ENCODE data around the gene ERC1. TPM values are rescaled to one million over a fixed set of nuclear protein-coding genes. Genes with fewer than 3 reads are reported as not detected.

The ERC1 gene
- total RNA-seq, 2 donors from 2014 or later = 18.9 to 72.9 TPM

DNA sequence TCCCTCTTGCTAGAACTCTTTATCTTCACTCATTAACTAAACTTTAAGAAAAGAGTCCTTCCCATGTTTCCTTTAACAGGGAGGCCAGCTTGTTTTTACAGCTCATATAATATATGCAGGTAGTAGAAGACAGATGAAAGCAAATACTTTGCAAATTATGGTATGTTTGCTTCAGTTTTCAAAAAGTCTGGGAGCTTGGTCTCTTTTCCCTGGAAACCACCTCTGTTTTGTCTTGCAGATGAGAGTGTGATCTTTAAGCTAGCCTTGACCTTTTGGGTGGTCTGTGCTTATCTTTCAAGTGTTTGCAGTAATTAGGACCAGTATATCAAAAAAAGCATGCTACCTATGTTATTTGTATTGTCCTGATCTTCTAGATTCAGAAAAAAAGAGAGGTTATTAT lies 62.7 kb downstream of the ERC1 start:
- intact Hi-C loops (cut with DNase I) = no loop called here
- Histone ChIP-seq H3K9me3 (no peaks in the 10 kb centered on the region), H3K4me1 (replicated peaks) (no peaks in the 10 kb centered on the region), H3K36me3 (no peaks in the 10 kb centered on the region), H3K27me3 (replicated peaks; ENCODE audit: insufficient read depth) (no peaks in the 10 kb centered on the region), H3K4me3 (no peak overlapping the region), H3K27ac (no peak overlapping the region)
- DNase-seq (ENCODE audit: low spot score) = no peak
- TF ChIP-seq, protein P1, sequence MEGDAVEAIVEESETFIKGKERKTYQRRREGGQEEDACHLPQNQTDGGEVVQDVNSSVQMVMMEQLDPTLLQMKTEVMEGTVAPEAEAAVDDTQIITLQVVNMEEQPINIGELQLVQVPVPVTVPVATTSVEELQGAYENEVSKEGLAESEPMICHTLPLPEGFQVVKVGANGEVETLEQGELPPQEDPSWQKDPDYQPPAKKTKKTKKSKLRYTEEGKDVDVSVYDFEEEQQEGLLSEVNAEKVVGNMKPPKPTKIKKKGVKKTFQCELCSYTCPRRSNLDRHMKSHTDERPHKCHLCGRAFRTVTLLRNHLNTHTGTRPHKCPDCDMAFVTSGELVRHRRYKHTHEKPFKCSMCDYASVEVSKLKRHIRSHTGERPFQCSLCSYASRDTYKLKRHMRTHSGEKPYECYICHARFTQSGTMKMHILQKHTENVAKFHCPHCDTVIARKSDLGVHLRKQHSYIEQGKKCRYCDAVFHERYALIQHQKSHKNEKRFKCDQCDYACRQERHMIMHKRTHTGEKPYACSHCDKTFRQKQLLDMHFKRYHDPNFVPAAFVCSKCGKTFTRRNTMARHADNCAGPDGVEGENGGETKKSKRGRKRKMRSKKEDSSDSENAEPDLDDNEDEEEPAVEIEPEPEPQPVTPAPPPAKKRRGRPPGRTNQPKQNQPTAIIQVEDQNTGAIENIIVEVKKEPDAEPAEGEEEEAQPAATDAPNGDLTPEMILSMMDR (IDR thresholded peaks at IDR 0.05) = no peak
- no peak for TF ChIP-seq POLR2AphosphoS5 (IDR thresholded peaks at IDR 0.05)
- no peak for TF ChIP-seq POLR2A (IDR thresholded peaks at IDR 0.05)

DNA sequence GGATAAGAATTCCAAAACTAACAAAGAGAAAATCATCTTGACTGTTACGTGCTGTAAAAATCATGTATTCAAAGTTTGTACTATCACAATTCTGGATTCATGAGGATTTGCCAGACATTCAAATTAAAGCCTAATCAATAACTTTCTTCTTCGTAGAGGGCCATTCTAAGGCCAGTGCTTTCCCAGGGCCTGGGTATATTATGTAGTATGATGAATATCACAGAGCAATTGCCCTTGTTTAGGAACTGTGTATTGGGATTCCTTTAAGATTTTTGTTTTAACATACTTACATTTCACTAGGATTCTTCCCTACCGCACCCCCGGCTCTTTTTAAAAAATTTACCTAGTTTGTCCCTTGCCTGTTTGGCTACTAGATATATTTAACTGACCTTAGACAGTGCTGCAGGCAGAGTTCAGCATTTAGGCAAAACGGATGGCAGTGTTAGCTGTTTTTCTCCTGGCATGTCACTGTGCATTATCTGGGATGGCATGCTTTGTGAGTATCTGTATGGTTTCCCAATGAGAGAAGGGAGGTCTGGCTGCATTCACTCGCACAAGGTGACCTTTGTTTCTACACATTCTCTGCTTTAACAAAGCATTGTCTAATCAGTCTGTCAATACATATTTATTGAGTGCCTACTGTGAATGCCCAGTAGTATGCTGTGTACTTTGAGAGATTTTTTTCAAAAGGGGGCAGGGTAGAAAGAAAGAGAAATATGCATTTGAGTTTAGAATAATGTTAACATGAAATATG lies 63.3 kb downstream of the ERC1 start:
- no peak overlapping the region for H3K27ac ChIP-seq
- 34% methylated on average over 6 of the region's 6 CpGs for WGBS
- no peaks in the 10 kb centered on the region for H3K36me3 ChIP-seq
- no peaks in the 10 kb centered on the region for H3K4me1 ChIP-seq (replicated peaks)
- DNase-seq (ENCODE audit: low spot score) = no peak
- H3K9me3 ChIP-seq = no peaks in the 10 kb centered on the region
- H3K27me3 ChIP-seq (replicated peaks; ENCODE audit: insufficient read depth) = no peaks in the 10 kb centered on the region
- TF ChIP-seq, protein P1 (IDR thresholded peaks at IDR 0.05) = no peak
- TF ChIP-seq POLR2AphosphoS5 (IDR thresholded peaks at IDR 0.05) = no peak
- TF ChIP-seq POLR2A (IDR thresholded peaks at IDR 0.05) = no peak
- no peak overlapping the region for H3K4me3 ChIP-seq
- intact Hi-C loops (cut with DNase I) = no loop called here

DNA sequence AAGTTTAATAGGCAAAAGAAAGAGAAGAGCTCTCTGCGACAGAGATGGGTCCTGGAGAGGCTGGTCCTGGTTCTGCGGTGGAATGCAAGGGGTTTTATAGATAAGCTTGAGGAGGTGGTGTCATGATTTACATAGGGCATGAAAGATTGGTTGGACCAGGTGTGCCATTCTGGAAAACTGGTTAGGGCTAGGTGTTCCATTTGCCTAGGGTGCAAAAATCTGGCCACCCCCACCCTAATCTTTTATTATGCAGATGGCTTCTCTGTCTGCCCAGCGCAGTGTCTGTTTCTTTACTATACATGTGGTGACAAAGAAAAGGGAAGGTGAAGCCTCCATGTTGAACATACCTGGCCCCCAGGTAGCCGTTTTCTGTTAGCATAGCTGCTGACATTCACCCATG lies 65.4 kb downstream of the ERC1 start:
- H3K4me1 ChIP-seq (replicated peaks) = no peaks in the 10 kb centered on the region
- 61% methylated on average over 4 of the region's 4 CpGs for WGBS
- H3K36me3 ChIP-seq = no peaks in the 10 kb centered on the region
- intact Hi-C loops (cut with DNase I) = no loop called here
- no peak for DNase-seq (ENCODE audit: low spot score)
- H3K27ac ChIP-seq = no peak overlapping the region
- H3K27me3 ChIP-seq (replicated peaks; ENCODE audit: insufficient read depth) = no peaks in the 10 kb centered on the region
- no peak overlapping the region for H3K4me3 ChIP-seq
- no peaks in the 10 kb centered on the region for H3K9me3 ChIP-seq
- TF ChIP-seq, protein P1 (IDR thresholded peaks at IDR 0.05) = no peak
- TF ChIP-seq POLR2AphosphoS5 (IDR thresholded peaks at IDR 0.05) (no peak), POLR2A (IDR thresholded peaks at IDR 0.05) (no peak)

DNA sequence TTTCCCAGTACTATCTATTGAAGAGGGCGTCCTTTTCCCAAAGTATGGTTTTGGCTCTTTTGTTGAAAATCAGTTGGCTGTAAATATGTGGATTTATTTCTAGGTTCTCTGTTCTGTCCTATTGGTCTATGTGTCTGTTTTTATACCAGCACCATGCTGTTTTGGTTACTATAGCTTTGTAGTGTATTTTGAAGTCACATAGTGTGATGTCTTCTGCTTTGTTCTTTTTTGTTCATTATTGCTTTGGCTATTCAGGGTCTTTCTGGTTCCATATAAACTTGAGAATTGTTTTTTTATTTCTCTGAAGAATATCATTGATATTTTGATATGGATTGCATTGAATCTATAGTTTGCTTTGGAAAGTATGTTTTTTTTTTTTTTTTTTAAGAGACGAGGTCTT lies 67.4 kb downstream of the ERC1 start:
- no peak for DNase-seq (ENCODE audit: low spot score)
- Histone ChIP-seq H3K4me1 (replicated peaks) (no peaks in the 10 kb centered on the region), H3K4me3 (no peak overlapping the region), H3K27ac (no peak overlapping the region), H3K36me3 (no peaks in the 10 kb centered on the region), H3K27me3 (replicated peaks; ENCODE audit: insufficient read depth) (no peaks in the 10 kb centered on the region), H3K9me3 (no peaks in the 10 kb centered on the region)
- intact Hi-C loops (cut with DNase I) = no loop called here
- WGBS = 88% methylated on average over 2 of the region's 2 CpGs
- TF ChIP-seq POLR2A (IDR thresholded peaks at IDR 0.05) = no peak
- TF ChIP-seq, protein P1 (IDR thresholded peaks at IDR 0.05) = no peak
- TF ChIP-seq POLR2AphosphoS5 (IDR thresholded peaks at IDR 0.05) = no peak

DNA sequence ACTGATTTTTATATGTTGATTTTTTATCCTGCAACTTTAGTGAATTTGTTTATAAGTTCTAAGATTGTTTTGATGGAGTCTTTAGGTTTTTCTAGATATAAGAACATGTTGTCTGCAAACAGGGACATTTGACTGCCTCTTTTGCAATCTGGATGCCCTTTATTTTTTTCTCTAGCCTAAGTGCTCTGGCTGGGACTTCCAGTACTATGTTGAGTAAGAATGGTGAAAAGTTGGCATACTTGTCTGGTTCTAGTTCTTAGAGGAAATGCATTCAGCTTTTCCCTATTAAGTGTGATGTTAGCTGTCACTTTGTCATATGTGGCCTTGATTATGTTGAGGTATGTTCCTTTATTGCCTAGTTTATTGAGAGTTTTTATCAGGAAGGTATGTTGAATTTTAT lies 68.1 kb downstream of the ERC1 start:
- DNase-seq (ENCODE audit: low spot score) = no peak
- Histone ChIP-seq H3K4me3 (no peak overlapping the region), H3K36me3 (no peaks in the 10 kb centered on the region), H3K9me3 (no peaks in the 10 kb centered on the region), H3K27ac (no peak overlapping the region), H3K4me1 (replicated peaks) (no peaks in the 10 kb centered on the region), H3K27me3 (replicated peaks; ENCODE audit: insufficient read depth) (no peaks in the 10 kb centered on the region)
- TF ChIP-seq, protein P1 (IDR thresholded peaks at IDR 0.05) = no peak
- intact Hi-C loops (cut with DNase I) = no loop called here
